22Rv1 (cell line): ENCODE results near the gene THRB.

Source experiments
- CTCF ChIP-seq: fragments of 450-650 bp; IDR thresholded peaks from 2 replicates; pipeline ENCODE4 v1.5.1; 2017; ENCODE audit warnings: mild to moderate bottlenecking
- ZFX ChIP-seq: fragments of 450-650 bp; IDR thresholded peaks from 2 replicates; pipeline ENCODE4 v1.6.1; 2017; ENCODE audit warnings: antibody characterized with exemption, borderline replicate concordance

- TF ChIP-seq CTCF, result no peak
- no peak for TF ChIP-seq ZFX
Observed at GRCh38 chr3:24180616-24181015, 314.0 kb downstream of the THRB start.
